GM18870 (cell line): ENCODE data around the gene DHTKD1.
"Not testable (repeated sequence)": the region's sequence is repeated elsewhere in the genome, so short reads cannot be mapped to it uniquely, and the experiment has no call there.

Experiments
- ATAC-seq: cut with Tn5 transposase; IDR thresholded peaks from one replicate; pipeline ENCODE4 v1.9.1; 2021; ENCODE audit warnings: moderate library complexity; ENCODE audit not compliant: unreplicated experiment

DHTKD1 gene

DNA sequence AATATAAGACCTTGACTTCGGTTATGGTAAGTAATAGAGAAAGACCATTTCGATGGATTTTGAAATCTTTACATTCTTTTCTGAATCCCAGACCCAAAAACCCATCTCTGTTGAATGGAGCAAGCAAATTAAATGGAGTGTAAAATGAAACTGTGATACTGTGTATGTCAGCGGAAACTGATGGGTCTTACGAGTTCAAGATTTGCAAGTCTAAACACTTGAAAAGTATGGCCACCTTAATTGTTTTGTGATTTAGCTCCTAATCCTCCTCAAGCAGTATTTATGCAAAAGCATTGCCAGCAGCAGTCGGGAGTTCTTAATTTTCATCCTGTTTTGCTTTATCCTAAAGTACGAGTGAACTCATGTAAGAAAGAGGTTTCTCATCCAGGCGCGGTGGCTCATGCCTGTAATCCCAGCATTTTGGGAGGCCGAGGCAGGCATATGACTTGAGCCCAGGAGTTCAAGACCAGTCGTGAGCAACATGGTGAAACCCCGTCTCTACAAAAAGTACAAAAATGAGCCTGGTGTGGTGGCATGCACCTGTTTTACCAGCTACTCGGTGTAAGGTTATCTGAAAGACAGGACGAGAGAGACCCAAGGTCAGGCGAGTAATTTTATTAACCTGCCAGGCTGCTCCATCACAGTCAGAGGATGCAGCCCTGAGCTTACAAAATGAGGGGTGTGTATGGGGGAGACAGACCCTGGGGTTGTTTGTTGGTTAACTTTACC is 5.8 kb upstream of the DHTKD1 start:
- ATAC-seq: no peak

DNA sequence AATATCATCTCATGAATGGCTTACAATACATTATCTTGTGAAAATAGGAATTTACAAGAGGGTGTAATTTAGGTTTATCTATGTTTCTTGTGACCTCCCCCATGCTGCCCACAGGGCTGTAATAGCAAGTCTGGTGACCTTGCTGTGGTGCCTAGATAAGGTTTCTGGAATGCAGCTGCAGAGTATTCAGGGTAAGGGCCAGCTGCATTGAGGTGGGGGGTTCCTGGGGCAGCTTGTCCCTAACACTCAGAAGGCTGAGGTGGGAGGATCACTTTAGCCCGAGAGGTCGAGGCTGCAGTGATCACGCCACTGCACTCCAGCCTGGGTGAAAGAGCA is 5.3 kb upstream of the DHTKD1 start:
- no peak for ATAC-seq

DNA sequence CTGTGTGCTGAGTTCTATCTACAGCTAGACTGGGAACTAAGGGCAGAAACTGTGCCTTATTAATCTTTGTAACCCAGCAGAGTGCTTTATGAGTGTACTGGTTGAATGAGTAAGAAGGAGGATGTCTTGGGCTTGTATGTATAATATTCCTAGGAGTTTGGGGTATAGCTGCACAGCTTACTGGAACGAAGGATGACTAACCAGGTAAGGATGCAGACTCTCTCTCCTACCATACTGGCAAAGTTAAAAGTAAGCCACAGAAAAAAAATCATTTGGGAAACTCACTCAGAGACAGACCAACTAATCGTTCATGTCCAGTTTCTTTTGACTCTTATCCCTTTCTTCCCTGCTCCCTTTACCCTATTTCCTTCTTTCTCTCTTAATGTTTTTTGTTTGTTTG is 1.4 kb upstream of the DHTKD1 start:
- ATAC-seq: no peak

DNA sequence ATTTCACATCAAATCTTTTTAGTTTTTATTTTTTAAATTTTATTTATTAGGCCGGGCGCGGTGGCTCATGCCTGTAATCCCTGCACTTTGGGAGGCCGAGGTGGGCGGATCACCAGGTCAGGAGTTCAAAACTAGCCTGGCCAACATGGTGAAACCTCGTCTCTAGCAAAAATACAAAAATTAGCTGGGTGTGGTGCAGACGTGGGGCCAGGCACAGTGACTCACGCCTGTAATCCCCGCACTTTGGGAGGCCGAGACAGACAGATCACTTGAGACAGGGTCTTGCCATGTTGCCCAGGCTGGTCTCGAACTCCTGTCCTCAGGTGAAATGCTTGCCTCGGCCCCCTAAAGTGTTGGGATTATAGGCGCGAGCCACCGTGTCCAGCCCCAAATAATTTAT is 2.7 kb downstream of the DHTKD1 start:
- ATAC-seq: not testable (repeated sequence)

DNA sequence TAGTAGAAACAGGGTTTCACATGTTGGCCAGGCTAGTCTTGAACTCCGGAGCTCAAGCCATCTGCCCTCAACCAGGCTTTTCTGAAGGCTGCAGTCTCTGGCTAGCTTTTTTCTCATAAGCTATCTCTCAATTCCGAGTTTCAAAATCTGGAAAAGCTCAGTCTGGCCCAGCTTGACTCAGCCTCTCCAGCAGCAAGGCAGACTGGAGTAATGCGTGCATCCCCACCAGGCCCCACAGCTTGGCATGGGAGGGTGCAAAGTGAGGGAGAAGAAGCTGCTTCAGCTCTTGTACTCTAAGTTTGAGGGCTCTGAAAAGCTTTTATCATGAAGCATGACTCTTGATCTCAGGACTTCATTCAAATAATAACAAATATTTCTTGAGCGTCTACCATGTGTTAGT is 4.8 kb downstream of the DHTKD1 start:
- ATAC-seq: no peak

DNA sequence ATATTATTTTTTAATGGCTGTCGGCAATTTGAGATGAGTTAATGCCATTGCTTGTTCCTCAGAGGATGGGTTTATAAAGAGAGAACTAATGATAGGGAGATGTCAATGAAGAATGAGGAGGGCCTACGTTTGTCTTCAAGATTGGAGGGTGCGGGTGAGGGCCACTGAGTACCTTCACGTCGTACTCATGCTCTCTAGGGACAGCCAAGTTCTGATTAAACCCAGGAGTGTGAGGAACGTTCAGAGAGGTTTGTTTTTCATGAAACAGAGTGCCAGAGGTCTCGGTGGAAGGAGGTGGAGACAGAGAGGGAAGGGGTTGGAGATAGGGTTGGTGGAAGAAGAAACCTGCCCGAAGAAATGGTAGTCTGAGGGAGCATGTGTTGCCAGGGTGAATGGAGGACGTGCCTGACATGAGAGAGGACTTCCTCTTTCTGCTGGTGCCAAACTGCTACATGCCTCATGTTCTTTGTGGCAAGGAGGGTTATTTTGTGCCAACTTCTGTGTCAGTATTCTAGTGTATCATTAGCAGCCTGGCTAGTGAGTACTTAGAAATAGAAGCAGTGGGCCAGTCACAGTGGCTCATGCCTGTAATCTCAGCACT is 8.9 kb downstream of the DHTKD1 start:
- ATAC-seq: no peak

DNA sequence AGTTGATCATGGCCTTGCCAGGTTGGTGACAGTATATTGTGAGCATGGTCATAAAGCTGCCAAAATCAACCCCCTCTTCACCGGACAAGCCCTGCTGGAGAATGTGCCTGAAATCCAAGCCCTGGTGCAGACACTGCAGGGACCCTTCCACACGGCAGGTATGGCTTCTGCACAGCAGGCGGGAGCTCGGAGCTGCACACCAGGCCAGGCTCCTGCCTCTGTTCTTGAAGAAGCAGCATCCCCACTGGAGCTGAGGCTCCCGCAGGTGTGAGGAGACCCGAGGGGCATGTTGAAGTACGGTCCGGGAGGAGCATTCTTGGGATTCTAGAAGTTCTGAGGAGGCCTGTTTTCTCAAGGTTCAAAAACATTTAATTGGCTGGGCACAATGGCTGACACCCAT is 12.7 kb downstream of the DHTKD1 start:
- ATAC-seq: no peak

DNA sequence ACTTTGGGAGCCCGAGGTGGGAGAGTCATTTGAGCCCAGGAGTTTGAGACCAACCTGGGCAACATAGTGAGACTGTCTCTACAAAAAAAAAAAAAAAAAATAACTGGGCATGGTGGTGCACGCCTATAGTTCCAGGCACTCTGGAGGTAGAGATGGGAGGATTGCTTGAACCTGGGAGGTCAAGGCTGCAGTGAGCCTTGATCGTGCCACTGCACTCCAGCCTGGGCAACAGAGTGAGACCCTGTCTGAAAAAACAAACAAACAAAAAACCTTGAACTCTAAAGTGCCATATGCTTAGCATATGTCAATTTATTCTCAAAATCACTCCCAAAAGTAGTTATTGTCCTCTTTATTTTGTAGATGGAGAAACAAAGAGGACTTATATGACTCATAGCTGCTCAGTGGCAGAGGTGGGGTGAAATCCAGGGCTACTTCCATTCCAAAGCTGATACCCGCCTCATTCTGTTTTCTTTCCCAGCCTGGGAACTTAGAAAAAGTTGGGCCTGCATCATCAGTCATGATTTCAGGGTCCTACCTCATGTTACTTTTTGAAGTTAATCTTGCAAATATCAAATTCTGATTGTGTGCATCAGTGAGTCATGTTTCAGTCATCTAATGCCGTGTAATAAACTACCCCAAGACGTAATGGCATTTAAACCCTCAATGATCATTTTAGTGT is 13.3 kb downstream of the DHTKD1 start:
- ATAC-seq: no peak

DNA sequence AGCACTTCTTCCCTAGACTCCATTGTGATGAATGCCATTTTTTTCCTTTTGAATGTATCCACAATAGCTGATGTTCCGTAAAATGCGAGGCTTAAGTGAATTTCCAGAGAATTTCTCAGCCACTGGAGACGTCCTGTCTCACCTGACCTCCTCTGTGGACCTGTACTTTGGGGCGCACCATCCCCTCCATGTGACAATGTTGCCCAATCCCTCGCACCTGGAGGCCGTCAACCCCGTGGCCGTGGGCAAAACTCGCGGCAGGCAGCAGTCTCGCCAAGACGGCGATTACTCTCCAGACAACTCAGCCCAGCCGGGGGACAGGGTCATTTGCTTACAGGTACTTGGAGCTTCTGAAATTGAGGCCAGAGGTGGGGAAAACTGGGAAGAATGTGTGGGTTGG is 20.2 kb downstream of the DHTKD1 start:
- ATAC-seq: no peak

DNA sequence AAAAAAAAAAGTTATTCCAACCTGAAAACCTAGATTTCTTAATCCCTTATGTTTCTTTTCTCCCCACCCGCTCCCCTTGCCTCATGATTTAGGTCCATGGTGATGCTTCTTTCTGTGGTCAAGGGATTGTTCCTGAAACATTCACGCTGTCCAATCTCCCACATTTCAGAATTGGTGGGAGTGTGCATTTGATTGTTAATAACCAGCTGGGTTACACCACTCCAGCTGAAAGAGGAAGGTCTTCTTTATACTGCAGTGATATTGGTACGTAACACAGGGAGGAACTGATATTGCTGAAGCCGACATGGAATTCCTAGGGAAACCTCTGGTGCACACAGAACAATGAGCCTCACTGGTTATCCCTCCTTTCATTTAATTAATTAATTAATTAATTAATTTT is 22.7 kb downstream of the DHTKD1 start:
- ATAC-seq: no peak

DNA sequence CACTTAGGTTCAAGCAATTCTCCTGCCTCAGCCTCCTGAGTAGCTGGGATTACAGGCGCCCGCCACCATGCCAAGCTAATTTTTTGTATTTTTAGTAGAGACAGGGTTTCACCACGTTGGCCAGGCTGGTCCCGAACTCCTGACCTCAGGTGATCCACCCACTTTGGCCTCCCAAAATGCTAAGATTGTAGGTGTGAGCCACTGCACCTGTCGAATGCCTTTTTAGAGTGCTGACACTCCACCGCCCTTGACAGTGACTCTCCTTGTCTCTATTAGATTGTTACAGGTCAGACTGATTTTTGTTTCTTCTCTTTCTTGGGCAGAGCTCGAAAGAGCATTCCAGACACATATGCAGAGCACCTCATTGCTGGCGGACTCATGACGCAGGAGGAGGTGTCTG is 28.6 kb downstream of the DHTKD1 start:
- not testable (repeated sequence) for ATAC-seq

DNA sequence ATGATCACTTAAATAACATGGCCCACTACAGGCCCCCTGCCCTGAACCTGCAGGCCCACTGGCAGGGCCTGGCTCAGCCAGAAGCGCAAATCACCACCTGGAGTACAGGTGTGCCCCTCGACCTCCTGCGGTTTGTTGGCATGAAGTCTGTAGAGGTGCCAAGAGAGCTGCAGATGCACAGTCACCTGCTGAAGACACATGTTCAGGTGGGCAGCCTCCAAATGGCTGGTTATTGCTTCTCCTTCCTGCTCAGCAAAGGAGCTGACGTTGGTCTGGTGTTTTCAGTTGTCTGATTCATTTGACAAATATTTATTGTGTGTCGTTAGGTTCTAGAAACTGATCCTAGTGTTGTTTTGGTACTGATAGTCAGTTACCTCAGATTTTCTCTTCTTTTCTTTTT is 29.0 kb downstream of the DHTKD1 start:
- ATAC-seq: no peak

DNA sequence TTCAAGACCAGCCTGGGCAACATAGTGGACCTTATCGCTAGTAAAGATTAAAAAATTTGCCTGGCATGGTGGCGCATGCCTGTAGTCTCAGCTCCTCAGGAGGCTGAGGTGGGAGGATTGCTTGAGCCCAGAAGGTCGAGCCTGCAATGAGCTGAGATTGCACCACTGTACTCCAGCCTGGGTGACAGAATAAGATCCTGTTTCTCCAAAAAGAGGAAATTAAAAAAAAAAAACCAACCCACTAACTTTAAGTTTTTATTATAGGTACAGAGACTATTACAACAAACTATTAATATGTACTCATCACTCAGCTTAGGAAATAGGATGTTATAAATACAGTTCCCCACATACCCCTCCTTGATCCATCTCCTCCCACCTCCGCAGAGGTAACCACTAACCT is 30.2 kb downstream of the DHTKD1 start:
- ATAC-seq: no peak

DNA sequence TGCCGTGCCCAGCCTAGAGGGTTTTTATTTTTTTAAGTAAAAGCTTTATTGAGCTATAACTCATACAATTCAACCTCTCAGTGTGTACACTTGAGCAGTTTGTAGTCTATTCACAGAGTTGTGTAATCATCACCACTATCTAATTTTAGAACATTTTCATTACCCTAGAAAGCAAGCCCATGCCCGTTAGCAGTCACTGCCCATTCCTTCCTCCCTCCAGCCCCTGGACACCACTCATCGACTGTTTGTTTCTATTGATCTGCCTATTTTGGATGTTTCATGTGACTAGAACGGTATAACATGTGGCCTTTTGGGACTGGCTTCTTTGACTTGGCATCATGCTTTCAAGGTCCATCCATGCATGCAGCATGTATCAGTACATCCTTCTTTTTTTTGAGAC is 35.0 kb downstream of the DHTKD1 start:
- no peak for ATAC-seq

DNA sequence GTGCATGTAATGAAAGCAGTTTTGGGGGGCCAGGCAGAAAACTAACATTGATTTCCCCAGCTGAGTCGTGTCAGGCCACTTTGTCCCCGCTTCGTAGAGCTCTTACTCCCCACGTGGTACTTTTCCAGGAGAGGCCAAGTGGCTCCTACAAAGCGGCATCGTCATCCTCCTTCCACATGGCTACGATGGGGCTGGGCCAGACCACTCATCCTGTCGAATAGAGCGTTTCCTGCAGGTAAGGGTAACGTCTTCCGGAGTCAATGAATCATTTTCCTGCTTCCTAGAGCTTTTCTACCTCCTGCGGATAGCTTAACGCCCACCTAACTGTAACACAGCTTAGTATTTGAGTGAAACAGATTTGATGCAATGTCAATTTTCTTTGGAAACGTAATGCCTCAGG is 39.0 kb downstream of the DHTKD1 start:
- no peak for ATAC-seq

DNA sequence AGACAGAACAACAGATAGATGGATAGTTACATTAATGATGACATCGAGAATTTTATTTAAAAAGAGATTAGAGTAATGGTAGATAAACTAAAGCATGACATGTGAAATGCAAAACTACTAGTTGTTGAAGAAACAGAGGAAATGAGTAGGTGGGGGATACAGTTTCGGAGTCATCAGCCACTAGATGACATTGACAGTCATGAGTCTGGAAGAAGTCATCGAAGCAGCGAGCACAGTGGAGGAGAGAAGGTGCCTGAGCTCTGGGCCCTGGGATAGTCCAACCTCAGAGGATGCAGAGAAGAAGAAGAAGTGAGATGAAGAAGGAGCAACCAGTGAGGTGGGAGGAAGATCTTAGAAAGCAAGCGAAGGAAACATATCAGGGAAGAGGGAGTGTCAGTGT is 40.5 kb downstream of the DHTKD1 start:
- no peak for ATAC-seq

DNA sequence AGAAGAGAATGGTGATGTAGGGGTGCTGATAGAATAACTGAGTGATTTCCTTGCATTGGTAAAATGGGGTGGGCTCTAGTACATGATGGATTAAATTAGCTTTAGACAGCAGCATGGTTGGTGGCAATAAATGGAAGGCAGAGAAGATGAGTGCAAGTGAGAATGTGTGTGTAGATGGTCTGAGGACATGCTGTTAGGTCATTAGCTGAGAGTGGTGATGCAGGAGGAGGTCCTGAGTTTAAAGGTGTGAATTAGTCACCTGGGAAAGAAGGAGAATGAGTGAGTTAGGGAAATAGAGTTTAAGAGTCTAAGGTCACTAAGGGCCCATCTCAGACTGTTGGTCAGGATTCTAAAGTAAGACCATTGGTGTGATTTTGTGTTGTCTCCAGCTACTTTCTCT is 42.8 kb downstream of the DHTKD1 start:
- ATAC-seq: no peak

DNA sequence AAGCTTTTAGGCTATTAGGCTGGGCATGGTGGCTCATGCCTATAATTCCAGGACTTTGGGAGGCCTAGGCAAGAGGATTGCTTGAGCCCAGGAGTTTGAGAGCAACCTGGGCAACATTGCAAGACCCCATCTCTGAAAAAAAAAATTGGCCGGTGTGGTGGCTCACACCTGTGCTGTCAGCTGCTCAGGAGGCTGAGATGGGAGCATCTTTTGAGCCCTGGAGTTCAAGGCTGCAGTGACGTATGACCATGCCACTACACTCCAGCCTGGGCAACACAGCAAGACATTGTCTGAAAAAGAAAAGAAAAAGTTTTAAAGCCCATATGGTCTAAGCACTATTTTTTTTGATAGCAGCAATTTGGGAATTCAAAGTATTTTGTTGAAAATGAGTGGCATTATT is 44.9 kb downstream of the DHTKD1 start:
- ATAC-seq: no peak

DNA sequence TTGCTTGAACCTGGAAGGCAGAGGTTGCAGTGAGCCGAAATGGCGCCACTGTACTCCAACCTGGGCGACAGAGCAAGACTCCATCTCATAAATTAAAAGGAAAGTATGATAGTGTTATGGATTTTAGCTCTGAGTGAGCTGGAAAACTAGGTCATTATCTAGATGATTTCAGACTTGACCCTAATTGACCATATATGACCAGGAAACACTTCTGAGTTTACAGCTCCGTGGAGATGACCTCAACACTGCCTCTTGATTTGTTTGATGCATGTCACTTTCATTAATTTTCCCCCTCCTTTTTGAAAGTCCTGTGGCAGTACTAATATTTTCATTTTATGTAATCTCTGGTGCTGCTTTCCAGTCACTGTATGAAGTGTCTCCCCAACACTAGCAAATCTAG is 52.9 kb downstream of the DHTKD1 start:
- no peak for ATAC-seq

DNA sequence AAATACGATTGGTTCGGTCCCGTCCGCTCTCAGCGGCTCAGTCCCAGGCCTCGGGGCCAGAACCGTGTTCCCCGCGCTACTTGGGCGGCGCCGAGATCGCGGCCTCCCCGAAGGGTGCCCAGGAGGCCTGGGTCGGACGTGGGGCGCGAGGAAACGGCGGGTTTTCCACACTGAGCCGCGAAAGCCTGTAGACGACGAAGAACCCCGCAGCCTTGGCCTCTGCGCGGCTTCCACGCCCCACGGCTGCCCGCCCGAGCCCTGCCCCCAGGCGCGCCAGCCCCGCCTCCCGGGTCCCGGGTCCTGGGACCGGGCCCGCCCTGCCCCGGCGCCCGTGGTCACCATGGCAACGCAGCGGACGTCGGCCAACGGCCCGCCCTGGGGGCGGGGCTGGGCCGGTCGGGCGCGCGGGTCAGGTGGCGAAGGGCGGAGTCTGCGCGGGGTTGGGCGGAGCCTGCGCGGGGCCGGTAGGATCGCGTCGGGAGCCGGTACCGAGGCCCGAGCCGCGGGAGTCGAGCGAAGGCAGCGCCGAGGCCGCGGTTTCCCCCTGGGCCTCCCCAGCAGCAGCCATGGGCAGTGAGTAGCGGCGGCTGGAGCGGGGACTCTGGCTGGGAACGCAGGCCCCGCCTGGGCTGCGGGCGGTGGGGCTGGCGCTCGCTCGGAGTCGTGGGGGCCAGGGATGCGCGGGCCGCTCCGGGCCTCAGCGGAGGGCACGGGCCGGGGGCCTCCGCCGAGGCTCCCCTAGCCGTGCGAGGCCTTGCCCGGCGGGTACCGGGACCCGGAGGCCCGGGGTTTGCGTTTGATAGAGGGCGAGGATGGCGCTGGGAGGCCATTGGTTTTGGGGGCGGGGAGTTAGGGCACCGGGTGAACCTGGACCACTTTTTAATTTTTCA is 60.7 kb downstream of the DHTKD1 start, which contains the start of gene SEC61A2:
Gene SEC61A2, plus strand, starts transcription at position 456 of the 890 bp plus-strand sequence. Its CDS starts 111 bp downstream, at position 567.
- ATAC-seq: peak; percentile 55

DNA sequence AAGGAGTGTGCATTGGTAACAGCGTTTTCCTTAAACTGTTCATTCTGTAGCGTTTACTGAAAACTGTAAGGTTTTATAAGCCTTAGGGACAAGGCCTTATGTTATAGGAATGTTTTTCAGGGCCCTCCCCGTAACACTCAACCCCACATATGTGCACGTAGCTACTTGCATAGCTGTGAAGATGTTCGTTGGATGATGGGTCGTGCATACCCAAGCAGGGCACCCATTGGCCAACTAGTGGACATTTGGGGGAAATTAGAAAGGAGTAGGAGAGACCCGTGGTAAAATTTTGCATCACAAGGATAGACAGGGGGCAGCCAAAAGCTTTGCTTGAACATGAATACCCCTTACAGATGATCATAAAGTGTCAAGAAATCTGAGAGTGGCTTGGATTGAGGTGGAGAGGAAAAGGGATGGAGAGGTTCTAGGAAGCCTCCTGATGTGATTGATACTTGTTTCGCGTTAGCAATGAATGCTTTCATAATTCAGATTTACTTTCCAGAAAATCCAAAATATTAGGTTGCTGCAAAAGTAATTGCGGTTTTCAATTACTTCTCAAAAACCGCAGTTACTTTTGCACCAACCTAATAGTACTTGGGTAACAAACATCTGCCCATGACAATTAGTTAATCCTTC is 61.6 kb downstream of the DHTKD1 start:
- peak; percentile 45 for ATAC-seq
